22Rv1 (cell line): ENCODE results near the gene SPEM2.

Experiments
- ZFX ChIP-seq: fragments of 450-650 bp; IDR thresholded peaks from 2 replicates; pipeline ENCODE4 v1.6.1; 2017; ENCODE audit warnings: antibody characterized with exemption, borderline replicate concordance
- TF ChIP-seq, protein P1 (sequence below): fragments of 450-650 bp; IDR thresholded peaks from 2 replicates; pipeline ENCODE4 v1.5.1; 2017; ENCODE audit warnings: mild to moderate bottlenecking

- TF ChIP-seq, protein P1, sequence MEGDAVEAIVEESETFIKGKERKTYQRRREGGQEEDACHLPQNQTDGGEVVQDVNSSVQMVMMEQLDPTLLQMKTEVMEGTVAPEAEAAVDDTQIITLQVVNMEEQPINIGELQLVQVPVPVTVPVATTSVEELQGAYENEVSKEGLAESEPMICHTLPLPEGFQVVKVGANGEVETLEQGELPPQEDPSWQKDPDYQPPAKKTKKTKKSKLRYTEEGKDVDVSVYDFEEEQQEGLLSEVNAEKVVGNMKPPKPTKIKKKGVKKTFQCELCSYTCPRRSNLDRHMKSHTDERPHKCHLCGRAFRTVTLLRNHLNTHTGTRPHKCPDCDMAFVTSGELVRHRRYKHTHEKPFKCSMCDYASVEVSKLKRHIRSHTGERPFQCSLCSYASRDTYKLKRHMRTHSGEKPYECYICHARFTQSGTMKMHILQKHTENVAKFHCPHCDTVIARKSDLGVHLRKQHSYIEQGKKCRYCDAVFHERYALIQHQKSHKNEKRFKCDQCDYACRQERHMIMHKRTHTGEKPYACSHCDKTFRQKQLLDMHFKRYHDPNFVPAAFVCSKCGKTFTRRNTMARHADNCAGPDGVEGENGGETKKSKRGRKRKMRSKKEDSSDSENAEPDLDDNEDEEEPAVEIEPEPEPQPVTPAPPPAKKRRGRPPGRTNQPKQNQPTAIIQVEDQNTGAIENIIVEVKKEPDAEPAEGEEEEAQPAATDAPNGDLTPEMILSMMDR: no peak
- TF ChIP-seq ZFX: no peak
Observed at GRCh38 chr17:7442142-7442541, 16.7 kb downstream of the SPEM2 start.
